Activated gamma-delta T cell (primary cell): ENCODE measurements around the gene FAAP24.
"Not testable (repeated sequence)": the region's sequence is repeated elsewhere in the genome, so short reads cannot be mapped to it uniquely, and the experiment has no call there.

ENCODE experiments used
- DNase-seq: peaks from one replicate; lab custom pipeline; 2025; lab: John Stamatoyannopoulos, UW
- total RNA-seq, 2 donors: gene quantifications; one replicate each; lab custom pipeline; 2026; lab: John Stamatoyannopoulos, UW

The FAAP24 gene, protein sequence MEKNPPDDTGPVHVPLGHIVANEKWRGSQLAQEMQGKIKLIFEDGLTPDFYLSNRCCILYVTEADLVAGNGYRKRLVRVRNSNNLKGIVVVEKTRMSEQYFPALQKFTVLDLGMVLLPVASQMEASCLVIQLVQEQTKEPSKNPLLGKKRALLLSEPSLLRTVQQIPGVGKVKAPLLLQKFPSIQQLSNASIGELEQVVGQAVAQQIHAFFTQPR
- 2.2 to 3.3 reads per million in 2 donors for total RNA-seq

DNA sequence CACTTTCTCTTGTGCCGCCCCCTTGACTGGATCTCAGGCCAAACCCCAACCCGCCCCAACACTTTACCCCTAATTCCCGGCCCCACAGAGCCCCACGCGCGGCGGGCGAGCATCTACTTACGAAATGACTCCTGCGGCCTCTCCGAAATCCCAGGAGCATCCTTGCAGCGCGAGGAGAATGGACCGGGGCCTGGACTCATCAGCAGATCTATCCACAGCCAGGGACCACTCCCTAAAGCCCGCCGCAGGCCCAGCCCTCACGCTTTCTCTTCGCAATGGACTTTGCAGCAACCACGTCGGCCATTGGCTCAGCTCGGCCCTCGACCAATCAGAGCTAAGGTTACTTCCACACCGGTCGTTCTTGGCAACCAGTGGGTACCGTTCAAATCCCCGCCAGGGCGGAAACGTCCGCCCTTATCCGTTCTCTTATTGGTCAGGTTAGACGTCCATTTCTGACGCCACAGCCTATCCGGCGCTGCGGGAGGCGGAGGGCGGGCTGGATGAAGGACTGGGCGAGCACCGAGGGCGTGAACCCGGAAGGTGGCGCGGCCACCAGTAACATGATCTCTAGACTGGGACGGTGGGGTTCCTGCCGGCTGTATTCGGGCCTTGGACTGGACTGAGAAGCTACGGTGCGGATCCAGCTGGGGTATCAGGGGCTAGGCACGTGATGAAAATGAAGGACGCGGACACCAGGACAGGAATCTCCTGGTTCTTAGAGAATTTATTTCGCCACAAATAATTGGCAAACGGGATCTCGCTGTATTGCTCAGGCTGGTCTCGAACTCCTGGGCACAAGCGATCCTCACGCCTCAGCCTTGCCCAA lies at the start of gene FAAP24, which contains the start of gene CEP89:
Gene FAAP24, plus strand, starts transcription at position 528 of the 826 bp plus-strand sequence. CDS start 955 bp downstream, outside the sequence.
Gene CEP89, minus strand, starts transcription at position 244 of the 826 bp plus-strand sequence. Its CDS starts 84 bp downstream, at position 160.
- DNase-seq = peak; percentile 86

DNA sequence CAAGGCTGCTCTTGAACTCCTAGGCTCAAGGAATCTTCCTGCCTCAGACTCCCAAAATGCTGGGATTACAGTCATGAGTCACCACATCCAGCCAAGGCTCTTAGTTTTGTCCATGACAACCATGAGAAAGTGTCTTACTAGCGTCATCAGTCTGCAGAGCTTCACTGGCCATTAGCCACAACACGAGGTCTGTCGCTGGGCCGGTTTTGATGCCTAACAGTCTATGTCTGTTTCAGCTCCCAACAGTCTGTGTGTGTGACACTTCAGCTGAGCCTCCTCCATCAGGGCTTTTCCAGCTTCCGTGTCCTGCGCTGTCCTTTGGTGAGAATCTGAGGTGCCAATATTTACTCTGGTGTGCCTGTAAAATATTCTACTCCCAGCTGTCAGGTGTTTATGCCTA lies 47.8 kb upstream of the FAAP24 start:
- DNase-seq = no peak

- no peak for DNase-seq
Measured at GRCh38 chr19:32928806-32929205, 43.2 kb upstream of the FAAP24 start.

DNA sequence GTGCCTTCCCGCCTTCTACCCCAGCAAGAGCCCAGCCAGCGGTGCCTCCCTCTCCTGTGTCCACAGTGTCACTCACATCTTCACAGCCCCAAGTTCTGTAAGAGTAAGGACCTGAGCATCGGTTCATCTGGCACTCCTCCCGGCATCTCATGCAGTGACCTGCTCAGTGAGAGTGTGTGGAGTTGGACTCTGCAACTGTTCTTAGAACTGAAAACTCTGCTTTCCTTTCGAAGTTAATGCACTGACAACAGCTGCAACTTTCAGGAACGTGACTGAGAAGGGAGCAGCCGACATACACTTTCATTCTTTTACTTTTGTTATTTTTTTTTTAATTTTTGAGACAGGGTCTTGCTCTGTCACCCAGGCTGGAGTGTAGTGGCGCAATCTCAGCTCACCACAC lies 41.5 kb upstream of the FAAP24 start:
- DNase-seq = no peak

GRCh38 chr19:32933571-32933970 lies 38.5 kb upstream of the FAAP24 start:
- DNase-seq = no peak

DNA sequence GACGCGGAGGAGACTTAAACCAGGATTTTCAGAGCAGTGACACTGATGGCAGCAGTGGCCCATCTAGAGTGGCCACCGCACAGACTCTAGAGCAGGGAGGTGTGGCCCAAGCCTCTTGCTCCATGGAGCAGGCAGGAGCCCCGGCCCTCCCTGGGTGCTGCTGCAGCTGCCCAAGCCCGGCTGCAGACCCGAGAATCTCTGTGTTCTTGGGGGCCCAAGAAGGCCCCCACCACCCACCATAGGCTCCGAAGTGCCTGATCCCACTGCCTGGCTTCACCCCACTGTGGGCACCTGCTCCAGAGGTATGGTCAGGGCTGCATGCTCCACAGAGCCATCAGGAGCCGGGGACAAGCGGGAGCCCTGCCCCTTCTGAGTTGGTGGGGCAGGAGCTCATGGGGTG lies 36.4 kb upstream of the FAAP24 start:
- DNase-seq = no peak

DNA sequence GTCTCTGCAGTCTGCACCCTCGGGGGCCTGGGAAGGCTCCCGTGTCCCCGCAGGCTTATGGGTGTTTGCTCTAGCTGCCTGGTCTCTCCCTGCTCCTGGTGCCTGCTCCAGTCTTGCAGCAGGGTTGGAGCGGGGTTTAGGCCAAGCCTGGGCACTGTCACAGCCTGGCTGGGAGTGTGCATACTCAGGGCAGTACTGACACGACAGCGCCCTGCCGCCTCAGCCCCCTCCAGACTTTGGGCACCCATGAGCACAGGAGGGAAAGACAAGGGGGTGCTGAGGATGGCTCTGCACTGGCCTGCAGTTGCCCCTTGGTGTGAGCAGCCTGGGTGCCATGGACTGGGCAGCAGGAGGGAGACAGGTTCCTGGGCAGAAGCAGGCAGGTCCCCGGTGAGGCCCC lies 36.0 kb upstream of the FAAP24 start:
- no peak for DNase-seq

DNA sequence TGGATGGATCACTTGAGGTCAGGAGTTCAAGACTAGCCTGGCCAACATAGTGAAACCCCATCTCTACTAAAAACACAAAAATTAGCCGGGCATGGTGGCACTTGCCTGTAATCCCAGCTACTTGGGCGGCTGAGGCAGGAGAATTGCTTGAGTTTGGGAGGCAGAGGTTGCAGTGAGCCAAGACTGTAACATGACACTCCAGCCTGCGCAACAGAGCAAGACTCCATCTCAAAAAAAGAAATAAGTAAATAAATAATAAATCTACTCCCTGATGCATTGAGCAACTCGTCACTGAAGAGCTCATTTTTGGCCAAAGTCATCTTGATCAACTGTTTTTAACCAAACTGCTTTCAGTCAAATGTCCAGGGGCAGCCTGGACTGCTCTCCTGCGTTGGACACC lies 30.8 kb upstream of the FAAP24 start:
- DNase-seq = not testable (repeated sequence)

- no peak for DNase-seq
Measured at GRCh38 chr19:32945260-32945659, 26.8 kb upstream of the FAAP24 start.

- no peak for DNase-seq
Measured at GRCh38 chr19:32966750-32967149, 5.3 kb upstream of the FAAP24 start.

- DNase-seq = no peak
Measured at GRCh38 chr19:32969549-32969948, 2.5 kb upstream of the FAAP24 start.

DNA sequence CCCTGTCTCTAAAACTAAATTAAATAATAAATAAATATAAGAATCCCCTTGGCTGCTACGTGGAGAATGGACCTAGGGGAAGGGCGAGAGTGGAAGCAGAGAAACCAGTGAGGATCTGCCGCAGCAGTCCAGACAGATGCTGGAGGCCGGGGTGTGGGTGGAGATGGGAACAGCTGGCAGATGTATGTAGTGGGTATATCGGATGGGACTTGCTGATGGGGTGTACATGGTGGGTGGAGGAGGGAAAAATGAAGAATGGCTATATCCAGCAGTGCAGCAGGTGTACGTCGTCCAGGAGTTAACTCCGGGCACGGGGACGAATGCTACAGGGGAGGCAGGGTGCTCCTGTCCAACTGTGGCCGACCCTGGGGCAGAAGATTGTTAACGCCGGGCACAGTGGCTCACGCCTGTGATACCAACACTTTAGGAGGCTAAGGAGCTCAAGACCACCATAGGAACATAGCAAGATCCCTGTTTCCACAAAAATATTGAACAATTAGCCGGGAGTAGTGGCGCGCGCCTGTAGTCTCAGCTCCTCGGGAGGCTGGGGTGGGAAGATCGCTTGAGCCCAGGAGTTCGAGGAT lies 938 bp upstream of the FAAP24 start:
- no peak for DNase-seq

GRCh38 chr19:32976223-32976805 lies 4.3 kb downstream of the FAAP24 start:
- no peak for DNase-seq

- no peak for DNase-seq
Measured at GRCh38 chr19:32977280-32977679, 5.2 kb downstream of the FAAP24 start.

- DNase-seq = not testable (repeated sequence)
Measured at GRCh38 chr19:32977813-32978212, 5.8 kb downstream of the FAAP24 start.

GRCh38 chr19:32979807-32980206 lies 7.8 kb downstream of the FAAP24 start:
- not testable (repeated sequence) for DNase-seq

DNA sequence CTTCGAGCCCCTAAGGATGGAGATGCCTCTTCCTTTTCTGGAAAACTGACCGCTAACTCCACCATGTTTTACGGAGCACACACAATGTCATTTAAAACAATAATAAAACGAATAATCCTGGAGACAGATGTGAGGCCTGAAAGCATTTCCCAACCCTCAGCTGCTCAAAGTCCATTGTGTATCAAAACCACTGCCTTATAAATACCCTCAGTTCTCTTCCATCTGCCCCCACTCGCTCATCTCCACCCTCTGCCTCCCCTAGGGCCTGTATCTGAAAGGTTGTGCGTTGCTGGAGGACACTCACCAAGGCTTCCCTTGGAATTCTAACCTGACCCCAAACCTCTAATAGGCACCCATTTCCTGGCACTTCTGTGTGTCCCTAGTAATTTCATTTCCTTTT lies 10.4 kb downstream of the FAAP24 start:
- DNase-seq = not testable (repeated sequence)

DNA sequence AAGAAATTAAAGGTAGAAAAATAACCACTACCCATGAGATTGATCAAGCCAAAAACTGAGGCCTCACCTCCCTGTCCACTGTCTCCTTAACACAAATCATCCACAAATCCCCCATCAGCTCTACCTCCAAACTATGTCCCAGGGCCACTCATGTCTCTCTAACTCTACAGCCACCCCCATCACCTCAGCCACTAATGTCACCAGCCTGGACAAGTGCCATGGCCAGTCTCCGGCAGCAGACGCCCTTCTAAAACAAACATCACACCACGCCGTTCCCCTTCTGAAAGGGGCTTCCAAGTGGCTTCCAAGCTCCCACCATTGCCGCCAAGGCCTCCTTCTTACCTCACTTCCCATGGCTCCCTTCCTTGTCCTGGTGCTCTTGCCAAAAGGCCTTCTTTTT lies 16.2 kb downstream of the FAAP24 start:
- DNase-seq = not testable (repeated sequence)

- no peak for DNase-seq
Measured at GRCh38 chr19:32988724-32989123, 16.7 kb downstream of the FAAP24 start.

DNA sequence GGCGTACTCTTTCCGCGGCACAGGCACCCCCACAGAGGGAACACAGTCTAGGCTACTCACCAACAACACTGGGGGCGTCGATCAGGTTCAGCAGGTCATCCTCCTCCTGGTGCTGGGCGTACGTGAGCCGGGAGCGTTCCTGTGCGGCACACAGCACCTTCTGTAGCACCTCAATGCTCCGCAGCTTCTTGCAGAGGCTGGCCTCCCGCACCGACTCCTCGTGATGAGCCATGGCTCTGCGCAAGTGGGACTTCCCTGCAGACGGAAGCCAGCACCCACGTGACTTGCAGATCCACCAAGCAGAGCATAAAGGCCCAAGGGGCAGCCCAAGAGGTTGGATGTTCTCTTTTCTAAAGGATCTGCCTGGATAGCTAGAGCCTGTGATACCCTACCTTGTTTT lies 23.9 kb downstream of the FAAP24 start:
- not testable (repeated sequence) for DNase-seq

DNA sequence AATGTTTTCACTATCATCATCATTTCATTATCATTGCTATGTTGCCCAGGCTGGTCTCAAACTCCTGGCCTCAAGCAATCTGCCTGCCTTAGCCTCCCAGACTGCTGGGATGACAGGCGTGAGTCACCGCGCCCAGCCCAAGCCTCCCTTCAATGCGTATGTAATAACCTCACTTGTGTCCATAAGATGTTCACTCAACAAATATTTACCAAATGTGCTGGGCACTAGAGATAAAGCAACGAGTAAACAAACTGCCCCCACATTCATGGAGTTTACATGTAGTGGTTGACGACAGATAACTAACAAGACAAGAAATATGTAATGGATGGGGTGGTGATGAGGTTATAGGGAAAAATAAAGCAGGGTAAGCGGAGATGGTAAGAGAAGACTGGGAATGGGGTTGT lies 25.0 kb downstream of the FAAP24 start:
- not testable (repeated sequence) for DNase-seq

DNA sequence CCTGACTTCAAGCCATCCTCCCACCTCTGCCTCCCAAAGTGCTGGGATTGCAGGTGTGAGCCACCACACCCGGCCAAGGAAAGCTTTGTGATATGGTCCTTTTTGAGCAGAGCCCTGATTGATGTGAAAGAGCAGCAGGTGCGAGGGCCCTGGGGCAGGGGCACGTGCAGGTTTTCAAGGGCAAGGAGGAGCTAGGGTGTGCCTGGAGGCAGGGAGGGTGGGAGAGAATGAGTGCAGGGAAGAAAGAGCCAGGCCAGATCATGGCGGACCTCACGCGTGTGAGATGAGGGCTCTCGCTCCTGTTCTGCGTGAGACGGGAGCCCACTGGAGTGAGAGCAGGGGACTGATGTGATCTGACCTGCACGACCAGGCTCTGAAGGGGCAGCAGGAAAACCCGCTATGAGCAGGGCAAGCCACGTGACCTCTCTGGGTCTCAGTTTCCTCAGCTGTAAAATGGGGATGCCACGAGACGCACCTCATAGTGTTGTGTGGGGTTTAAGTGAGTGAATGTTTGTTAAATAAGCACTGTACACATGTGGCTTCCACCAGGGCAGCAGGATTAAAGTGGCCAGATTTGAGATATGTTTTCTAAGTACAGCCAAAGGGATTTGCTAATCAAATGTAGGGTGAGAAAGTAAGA lies 25.8 kb downstream of the FAAP24 start:
- DNase-seq = no peak
